Glutamatergic neuron (in vitro differentiated cells): ENCODE data around the gene TBC1D22A. TPM values are rescaled to one million over a fixed set of nuclear protein-coding genes. Genes with fewer than 3 reads are reported as not detected.

ENCODE experiments used
- DNase-seq: peaks from one replicate; pipeline ENCODE4 v3.0.0; 2022
- H3K27ac Mint-ChIP-seq: one replicate; pipeline ENCODE4 v1.8.0; 2020; ENCODE audit warnings: mild to moderate bottlenecking, mixed read lengths, inconsistent platforms; ENCODE audit not compliant: unreplicated experiment
- H3K27me3 Mint-ChIP-seq: one replicate; pipeline ENCODE4 v1.8.0; 2020; ENCODE audit warnings: mild to moderate bottlenecking, moderate library complexity, mixed read lengths, inconsistent platforms; ENCODE audit not compliant: unreplicated experiment
- H3K36me3 Mint-ChIP-seq: one replicate; pipeline ENCODE4 v1.8.0; 2020; ENCODE audit warnings: mild to moderate bottlenecking, mixed read lengths, inconsistent platforms; ENCODE audit not compliant: unreplicated experiment
- H3K4me1 Mint-ChIP-seq: one replicate; pipeline ENCODE4 v1.8.0; 2020; ENCODE audit warnings: mild to moderate bottlenecking, low read depth, mixed read lengths, inconsistent platforms; ENCODE audit not compliant: unreplicated experiment
- H3K4me3 Mint-ChIP-seq: one replicate; pipeline ENCODE4 v1.8.0; 2020; ENCODE audit warnings: mild to moderate bottlenecking, mixed read lengths, inconsistent platforms; ENCODE audit not compliant: unreplicated experiment
- H3K9me3 Mint-ChIP-seq: one replicate; pipeline ENCODE4 v1.8.0; 2020; ENCODE audit warnings: mild to moderate bottlenecking, moderate library complexity, mixed read lengths, inconsistent platforms; ENCODE audit not compliant: unreplicated experiment
- CTCF ChIP-seq: fragments of 200-600 bp; sonication (generic); IDR thresholded peaks from one replicate; pipeline ENCODE4 v1.5.0; 2021; ENCODE audit not compliant: partially characterized antibody, unreplicated experiment
- total RNA-seq: library from RNA; stranded (reverse); fragmentation: NEBNext Ultra II Directional; extraction: Animal tissue kit (Norgen Biotek cat#: 25700); gene quantifications from one replicate; pipeline ENCODE4 v1.2.1, GENCODE V29; 2021; ENCODE audit not compliant: unreplicated experiment

The TBC1D22A gene
- total RNA-seq, 1 donor from 2014 or later, result 23.0 TPM

DNA sequence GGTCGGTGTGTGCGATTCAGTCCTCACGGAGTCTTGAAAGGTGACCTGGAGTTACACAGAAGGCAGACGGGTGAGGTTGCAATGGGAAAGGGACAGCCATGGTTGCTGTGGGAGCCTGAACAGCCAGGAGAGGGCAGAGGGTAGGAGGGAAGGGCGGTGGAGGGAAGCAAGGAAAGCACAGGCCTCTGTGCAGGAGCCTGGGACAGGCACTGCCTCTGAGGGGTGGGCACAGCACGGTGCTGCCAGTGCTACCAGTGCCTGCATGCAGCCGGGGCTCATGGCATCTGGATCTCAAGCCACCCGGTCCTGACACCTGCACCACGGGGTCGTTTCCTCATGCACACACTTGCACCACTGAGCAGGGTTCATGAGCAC is 401.0 kb downstream of the TBC1D22A start:
- Mint-ChIP-seq H3K9me3 (peaks cover 13% of the 10 kb centered on the region), H3K27me3 (peaks cover 9% of the 10 kb centered on the region), H3K4me1 (no peaks in the 10 kb centered on the region), H3K36me3 (peaks cover 11% of the 10 kb centered on the region), H3K4me3 (no peak overlapping the region), H3K27ac (no peak overlapping the region)
- DNase-seq, result peak; percentile 10
- TF ChIP-seq CTCF, result no peak

- no peak overlapping the region for H3K27ac Mint-ChIP-seq
- no peak for TF ChIP-seq CTCF
- no peak overlapping the region for H3K4me3 Mint-ChIP-seq
- peaks cover 9% of the 10 kb centered on the region for H3K27me3 Mint-ChIP-seq
- peak; percentile 13 for DNase-seq
- no peaks in the 10 kb centered on the region for H3K4me1 Mint-ChIP-seq
- peaks cover 13% of the 10 kb centered on the region for H3K9me3 Mint-ChIP-seq
- peaks cover 11% of the 10 kb centered on the region for H3K36me3 Mint-ChIP-seq
Observed at GRCh38 chr22:47163856-47164513, 401.5 kb downstream of the TBC1D22A start.

DNA sequence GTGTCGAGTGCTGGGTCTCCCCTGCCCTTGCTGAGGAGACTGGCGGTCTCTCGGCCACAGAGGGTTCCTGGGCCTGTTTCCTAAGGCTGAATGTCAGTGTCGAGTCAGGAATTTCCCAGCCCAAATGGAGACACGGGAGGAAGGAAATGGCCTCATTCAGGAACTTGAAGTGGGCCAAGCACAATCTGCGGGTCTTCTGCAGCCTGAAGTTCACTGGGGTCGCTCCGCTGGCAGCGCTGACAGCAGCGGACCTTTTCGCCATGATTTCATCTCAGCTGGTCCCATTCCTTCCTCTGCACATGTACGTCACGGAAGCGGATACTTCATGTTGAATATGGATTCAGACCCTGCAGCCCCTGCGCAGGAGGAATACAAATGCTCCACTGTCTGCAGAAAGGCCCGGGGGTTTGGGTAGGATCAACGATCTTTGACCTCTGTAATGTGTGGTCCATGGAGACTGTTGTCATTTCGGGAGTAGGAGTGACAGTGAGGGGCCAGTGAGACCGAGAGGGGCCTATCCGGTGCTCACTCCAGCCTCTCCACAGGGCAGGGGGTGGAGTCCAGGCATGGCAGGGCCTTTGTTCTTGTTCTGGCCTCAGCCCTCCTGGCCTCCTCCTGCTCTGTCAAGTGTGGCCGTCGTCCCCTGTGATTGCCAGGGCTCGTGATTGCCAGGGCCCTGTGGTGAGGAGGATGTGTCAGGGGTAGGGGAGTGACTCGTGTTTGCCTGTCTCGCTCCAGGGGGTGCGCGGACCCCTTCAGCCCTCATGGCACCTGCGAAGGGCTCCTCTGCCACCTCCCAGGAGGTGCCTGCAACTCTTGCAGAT is 402.3 kb downstream of the TBC1D22A start:
- TF ChIP-seq CTCF, result no peak
- DNase-seq, result peak; percentile 17
- no peak overlapping the region for H3K27ac Mint-ChIP-seq
- peaks cover 11% of the 10 kb centered on the region for H3K36me3 Mint-ChIP-seq
- H3K27me3 Mint-ChIP-seq, result peaks cover 9% of the 10 kb centered on the region
- no peak overlapping the region for H3K4me3 Mint-ChIP-seq
- H3K9me3 Mint-ChIP-seq, result peaks cover 13% of the 10 kb centered on the region
- H3K4me1 Mint-ChIP-seq, result no peaks in the 10 kb centered on the region

DNA sequence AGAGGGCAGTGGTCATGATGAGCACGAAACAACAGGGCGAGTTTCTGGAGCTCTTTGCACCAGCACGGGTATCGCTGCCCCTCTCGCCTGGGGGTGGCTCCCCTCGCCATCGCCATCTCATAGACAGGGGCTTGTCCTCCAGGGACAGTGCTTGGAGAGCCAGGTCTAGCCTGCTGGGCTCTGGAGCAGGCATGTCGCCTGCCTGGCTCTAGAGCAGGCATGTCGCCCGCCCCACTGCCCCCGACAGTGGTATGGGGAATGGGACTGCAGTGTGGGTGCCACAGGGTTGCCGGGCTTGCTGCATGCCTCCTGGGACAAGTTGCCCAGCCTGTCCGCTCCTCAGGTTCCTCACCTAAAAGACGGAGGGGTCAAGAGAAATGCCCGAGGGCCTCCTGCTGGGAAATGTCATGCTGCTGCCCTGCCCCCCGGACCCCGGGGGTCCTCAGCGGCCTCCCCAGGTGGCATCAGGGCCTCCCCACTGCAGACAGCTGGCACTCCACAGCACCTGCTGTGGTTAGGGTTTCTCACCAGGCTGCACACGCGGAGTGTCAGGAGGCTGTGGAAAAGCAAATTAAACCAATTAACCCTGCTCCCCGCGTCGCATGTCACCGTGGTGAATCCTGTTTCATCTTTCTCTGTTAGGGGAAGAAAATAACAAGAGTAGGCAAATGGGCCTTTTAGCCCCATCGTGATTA is 403.0 kb downstream of the TBC1D22A start:
- Mint-ChIP-seq H3K4me3 (no peak overlapping the region), H3K27ac (no peak overlapping the region), H3K27me3 (peaks cover 9% of the 10 kb centered on the region), H3K9me3 (peaks cover 18% of the 10 kb centered on the region), H3K4me1 (peaks cover 5% of the 10 kb centered on the region), H3K36me3 (peaks cover 11% of the 10 kb centered on the region)
- DNase-seq, result peak; percentile 12
- TF ChIP-seq CTCF, result no peak
